Measurements from ENCODE around the gene CFAP20DC. TPM values are rescaled to one million over a fixed set of nuclear protein-coding genes. Genes with fewer than 3 reads are reported as not detected.

The CFAP20DC gene
- total RNA-seq, 1 donor from 2014 or later: 5.1 TPM

GRCh38 chr3:59082106-59082505 is 32.3 kb upstream of the CFAP20DC start:
- H3K4me3 ChIP-seq (ENCODE audit: low read depth, low read length): no peak overlapping the region
- DNase-seq (ENCODE audit: low read depth): no peak
- no peak for TF ChIP-seq CTCF (conservative IDR thresholded peaks at IDR 0.05; ENCODE audit: low read depth, low read length)

DNA sequence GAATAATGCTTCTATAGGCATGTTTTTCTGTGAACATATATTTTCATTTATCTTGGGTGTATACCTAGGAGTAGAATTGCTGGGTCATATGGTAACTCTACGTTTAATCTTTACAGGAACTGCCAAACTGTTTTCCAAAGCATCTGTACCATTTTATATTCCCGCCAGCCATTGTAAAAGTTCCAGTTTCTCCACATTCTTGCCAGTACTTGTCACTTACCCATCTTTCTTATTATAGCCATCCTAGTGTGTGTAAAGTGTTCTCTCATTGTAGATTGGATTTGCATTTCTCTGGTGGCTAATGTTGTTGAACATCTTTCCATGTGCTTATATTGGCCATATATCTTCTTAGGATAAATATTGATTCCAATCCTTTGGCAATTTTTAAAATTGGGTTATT is 31.2 kb upstream of the CFAP20DC start:
- no peak overlapping the region for H3K4me3 ChIP-seq (ENCODE audit: low read depth, low read length)
- DNase-seq (ENCODE audit: low read depth): no peak
- TF ChIP-seq CTCF (conservative IDR thresholded peaks at IDR 0.05; ENCODE audit: low read depth, low read length): no peak

DNA sequence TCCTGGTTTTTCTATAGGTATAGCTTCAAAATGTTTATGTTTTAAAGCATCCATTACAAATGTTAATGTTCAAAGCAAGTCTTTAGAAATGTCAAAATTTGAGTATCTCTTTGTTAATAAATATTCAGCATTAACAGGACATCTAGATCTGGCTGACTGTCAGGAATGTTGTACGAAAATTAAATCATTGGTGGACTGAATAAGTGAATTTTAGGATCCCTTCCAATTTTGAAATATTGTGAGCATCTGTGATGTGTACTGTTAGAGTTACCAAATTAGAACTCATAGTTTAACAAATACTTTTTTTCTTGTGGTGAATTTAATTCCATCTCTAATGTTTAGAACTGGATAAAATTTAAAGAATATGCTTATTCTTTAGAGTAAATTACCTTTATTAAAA is 30.1 kb upstream of the CFAP20DC start:
- TF ChIP-seq CTCF (conservative IDR thresholded peaks at IDR 0.05; ENCODE audit: low read depth, low read length): no peak
- no peak for DNase-seq (ENCODE audit: low read depth)
- no peak overlapping the region for H3K4me3 ChIP-seq (ENCODE audit: low read depth, low read length)

GRCh38 chr3:59074764-59075163 is 24.9 kb upstream of the CFAP20DC start:
- TF ChIP-seq CTCF (conservative IDR thresholded peaks at IDR 0.05; ENCODE audit: low read depth, low read length): no peak
- no peak for DNase-seq (ENCODE audit: low read depth)
- H3K4me3 ChIP-seq (ENCODE audit: low read depth, low read length): no peak overlapping the region

- TF ChIP-seq CTCF (conservative IDR thresholded peaks at IDR 0.05; ENCODE audit: low read depth, low read length): no peak
- DNase-seq (ENCODE audit: low read depth): no peak
- no peak overlapping the region for H3K4me3 ChIP-seq (ENCODE audit: low read depth, low read length)
Measured at GRCh38 chr3:59072681-59073080, 22.9 kb upstream of the CFAP20DC start.

DNA sequence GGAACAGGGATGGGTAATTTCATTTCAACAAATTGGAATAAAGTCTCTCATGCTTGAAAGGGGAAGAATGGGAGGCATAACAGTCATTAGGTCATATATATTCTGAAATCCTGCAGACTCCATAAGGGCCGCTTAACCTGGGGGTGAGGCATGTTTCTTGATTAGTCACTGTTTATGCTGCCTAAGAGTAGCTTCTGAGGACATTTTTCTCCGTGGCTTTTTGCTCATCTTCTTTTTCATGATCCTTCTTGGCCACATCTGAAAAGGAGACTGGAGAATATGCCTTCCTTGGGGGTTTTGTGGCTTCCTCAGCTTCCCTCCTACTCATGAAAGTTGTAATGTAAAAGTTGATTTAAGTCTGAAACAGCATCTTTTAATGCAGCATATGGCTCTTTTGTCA is 20.0 kb upstream of the CFAP20DC start:
- H3K4me3 ChIP-seq (ENCODE audit: low read depth, low read length): no peak overlapping the region
- TF ChIP-seq CTCF (conservative IDR thresholded peaks at IDR 0.05; ENCODE audit: low read depth, low read length): no peak
- no peak for DNase-seq (ENCODE audit: low read depth)

- no peak for TF ChIP-seq CTCF (conservative IDR thresholded peaks at IDR 0.05; ENCODE audit: low read depth, low read length)
- no peak for DNase-seq (ENCODE audit: low read depth)
- H3K4me3 ChIP-seq (ENCODE audit: low read depth, low read length): no peak overlapping the region
Measured at GRCh38 chr3:59065240-59065639, 15.4 kb upstream of the CFAP20DC start.

Measured in epithelial cell of proximal tubule (primary cell).